Measurements from ENCODE around the gene KIR3DL1.

DNA sequence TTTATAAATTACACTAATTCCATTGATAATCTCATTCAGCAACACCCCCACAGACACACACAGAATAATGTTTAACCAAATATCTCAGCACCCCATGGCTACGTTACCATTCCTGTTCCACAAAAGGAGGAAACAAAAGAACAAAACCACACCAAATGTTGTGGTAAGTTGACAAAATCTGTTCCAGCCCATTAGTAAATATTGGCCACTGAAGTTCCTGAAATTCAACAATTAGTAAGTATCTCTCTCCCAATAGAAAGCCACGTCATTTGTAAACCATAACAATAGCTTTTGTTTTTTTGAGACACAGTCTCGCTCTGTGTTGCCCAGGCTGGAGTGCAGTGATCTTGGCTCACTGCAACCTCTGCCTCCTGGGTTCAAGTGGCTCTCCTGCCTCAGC lies 55.4 kb downstream of the KIR3DL1 start:
- TF ChIP-seq, protein P1, sequence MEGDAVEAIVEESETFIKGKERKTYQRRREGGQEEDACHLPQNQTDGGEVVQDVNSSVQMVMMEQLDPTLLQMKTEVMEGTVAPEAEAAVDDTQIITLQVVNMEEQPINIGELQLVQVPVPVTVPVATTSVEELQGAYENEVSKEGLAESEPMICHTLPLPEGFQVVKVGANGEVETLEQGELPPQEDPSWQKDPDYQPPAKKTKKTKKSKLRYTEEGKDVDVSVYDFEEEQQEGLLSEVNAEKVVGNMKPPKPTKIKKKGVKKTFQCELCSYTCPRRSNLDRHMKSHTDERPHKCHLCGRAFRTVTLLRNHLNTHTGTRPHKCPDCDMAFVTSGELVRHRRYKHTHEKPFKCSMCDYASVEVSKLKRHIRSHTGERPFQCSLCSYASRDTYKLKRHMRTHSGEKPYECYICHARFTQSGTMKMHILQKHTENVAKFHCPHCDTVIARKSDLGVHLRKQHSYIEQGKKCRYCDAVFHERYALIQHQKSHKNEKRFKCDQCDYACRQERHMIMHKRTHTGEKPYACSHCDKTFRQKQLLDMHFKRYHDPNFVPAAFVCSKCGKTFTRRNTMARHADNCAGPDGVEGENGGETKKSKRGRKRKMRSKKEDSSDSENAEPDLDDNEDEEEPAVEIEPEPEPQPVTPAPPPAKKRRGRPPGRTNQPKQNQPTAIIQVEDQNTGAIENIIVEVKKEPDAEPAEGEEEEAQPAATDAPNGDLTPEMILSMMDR (IDR thresholded peaks at IDR 0.05; ENCODE audit: low read length) = no peak
- no peak for TF ChIP-seq EZH2 (optimal IDR thresholded peaks at IDR 0.05; ENCODE audit: low read depth, low read length)
- TF ChIP-seq EZH2phosphoT487 (IDR thresholded peaks at IDR 0.05; ENCODE audit: low read length) = no peak
